BE2C (cell line): ENCODE measurements around the gene ST6GALNAC1.
"Not testable (repeated sequence)": the region's sequence is repeated elsewhere in the genome, so short reads cannot be mapped to it uniquely, and the experiment has no call there.

Source experiments
- DNase-seq: peaks from one replicate; pipeline ENCODE4 v3.0.0-alpha.2; 2020
- H3K27me3 ChIP-seq: fragments of 250-450 bp; sonication (Bioruptor Pico); 2 replicates; pipeline ENCODE4 v1.5.1; 2020; ENCODE audit warnings: mild to moderate bottlenecking
- H3K36me3 ChIP-seq: fragments of 250-450 bp; sonication (Bioruptor Pico); 2 replicates; pipeline ENCODE4 v1.5.1; 2020; ENCODE audit warnings: mild to moderate bottlenecking
- H3K4me1 ChIP-seq: fragments of 250-450 bp; sonication (Bioruptor Pico); 2 replicates; pipeline ENCODE4 v1.5.1; 2020
- H3K4me3 ChIP-seq: 2 replicates; pipeline ENCODE4 v1.5.1; 2011; ENCODE audit warnings: low read depth, low read length
- H3K9me3 ChIP-seq: fragments of 250-450 bp; sonication (Bioruptor Pico); 2 replicates; pipeline ENCODE4 v1.5.1; 2020
- TF ChIP-seq, protein P1 (sequence below): IDR thresholded peaks from 2 replicates; pipeline ENCODE4 v1.5.1; 2012; ENCODE audit warnings: mild to moderate bottlenecking, low read depth, low read length

The ST6GALNAC1 gene

GRCh38 chr17:76614912-76615617 is 28.5 kb downstream of the ST6GALNAC1 start:
- TF ChIP-seq, protein P1, sequence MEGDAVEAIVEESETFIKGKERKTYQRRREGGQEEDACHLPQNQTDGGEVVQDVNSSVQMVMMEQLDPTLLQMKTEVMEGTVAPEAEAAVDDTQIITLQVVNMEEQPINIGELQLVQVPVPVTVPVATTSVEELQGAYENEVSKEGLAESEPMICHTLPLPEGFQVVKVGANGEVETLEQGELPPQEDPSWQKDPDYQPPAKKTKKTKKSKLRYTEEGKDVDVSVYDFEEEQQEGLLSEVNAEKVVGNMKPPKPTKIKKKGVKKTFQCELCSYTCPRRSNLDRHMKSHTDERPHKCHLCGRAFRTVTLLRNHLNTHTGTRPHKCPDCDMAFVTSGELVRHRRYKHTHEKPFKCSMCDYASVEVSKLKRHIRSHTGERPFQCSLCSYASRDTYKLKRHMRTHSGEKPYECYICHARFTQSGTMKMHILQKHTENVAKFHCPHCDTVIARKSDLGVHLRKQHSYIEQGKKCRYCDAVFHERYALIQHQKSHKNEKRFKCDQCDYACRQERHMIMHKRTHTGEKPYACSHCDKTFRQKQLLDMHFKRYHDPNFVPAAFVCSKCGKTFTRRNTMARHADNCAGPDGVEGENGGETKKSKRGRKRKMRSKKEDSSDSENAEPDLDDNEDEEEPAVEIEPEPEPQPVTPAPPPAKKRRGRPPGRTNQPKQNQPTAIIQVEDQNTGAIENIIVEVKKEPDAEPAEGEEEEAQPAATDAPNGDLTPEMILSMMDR: no peak
- H3K9me3 ChIP-seq: peaks cover 6% of the 10 kb centered on the region
- H3K36me3 ChIP-seq: no peaks in the 10 kb centered on the region
- H3K27me3 ChIP-seq: no peaks in the 10 kb centered on the region
- DNase-seq: no peak
- H3K4me3 ChIP-seq: no peak overlapping the region
- H3K4me1 ChIP-seq: no peaks in the 10 kb centered on the region

DNA sequence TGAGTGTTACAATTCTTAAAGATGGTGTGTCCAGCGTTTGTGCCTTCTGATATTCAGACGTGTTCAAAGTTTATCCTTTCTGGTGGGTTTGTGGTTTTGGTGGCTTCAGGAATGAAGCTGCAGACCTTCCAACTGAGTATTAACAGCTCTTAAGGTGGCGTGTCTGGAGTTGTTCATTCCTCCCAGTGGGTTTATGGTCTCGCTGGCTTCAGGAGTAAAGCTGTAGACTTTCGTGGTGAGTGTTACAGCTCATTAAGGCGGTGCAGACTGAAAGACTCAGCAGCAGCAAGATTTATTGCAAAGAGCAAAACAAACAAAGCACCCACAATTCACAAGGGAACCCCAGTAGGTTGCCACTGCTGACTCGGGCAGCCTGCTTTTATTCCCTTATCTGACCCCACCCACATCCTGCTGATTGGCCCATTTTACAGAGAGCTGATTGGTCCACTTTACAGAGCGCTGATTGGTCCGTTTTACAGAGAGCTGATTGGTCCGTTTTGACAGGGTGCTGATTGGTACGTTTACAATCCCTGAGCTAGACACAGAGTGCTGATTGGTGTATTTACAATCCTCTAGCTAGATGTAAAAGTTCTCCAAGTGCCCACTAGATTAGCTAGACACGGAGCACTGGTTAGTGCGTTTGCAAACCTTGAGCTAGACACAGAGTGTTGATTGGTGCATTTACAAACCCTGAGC is 29.3 kb downstream of the ST6GALNAC1 start:
- H3K4me1 ChIP-seq, H3K36me3 ChIP-seq, DNase-seq, H3K27me3 ChIP-seq, H3K4me3 ChIP-seq, H3K9me3 ChIP-seq: not testable (repeated sequence)

GRCh38 chr17:76612977-76613851 is 30.3 kb downstream of the ST6GALNAC1 start:
- Histone ChIP-seq H3K4me3 (no peak overlapping the region), H3K27me3 (no peaks in the 10 kb centered on the region), H3K4me1 (no peaks in the 10 kb centered on the region), H3K36me3 (no peaks in the 10 kb centered on the region), H3K9me3 (peaks cover 6% of the 10 kb centered on the region)
- TF ChIP-seq, protein P1: no peak
- DNase-seq: no peak

DNA sequence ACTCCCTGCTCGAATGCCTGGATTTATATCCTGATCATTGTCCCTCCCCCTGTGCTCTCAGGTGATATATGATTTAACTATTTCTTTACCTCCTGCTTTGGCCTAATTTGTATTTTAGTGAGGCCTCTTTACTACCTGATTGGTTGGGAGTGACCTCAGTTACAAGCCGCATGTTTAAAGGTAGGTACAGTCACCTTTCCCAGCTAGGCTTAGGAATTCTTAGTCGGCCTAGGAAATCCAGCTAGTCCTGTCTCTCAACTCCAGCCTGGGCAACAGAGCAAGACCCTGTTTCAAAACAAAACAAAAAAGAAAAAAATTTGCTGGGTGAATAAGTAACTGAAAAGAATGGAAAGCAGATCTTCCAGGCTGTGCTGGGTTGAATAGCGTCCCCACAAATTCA is 31.1 kb downstream of the ST6GALNAC1 start:
- Histone ChIP-seq H3K4me1 (no peaks in the 10 kb centered on the region), H3K9me3 (peaks cover 6% of the 10 kb centered on the region), H3K4me3 (no peak overlapping the region), H3K36me3 (no peaks in the 10 kb centered on the region), H3K27me3 (no peaks in the 10 kb centered on the region)
- no peak for DNase-seq
- TF ChIP-seq, protein P1: no peak

DNA sequence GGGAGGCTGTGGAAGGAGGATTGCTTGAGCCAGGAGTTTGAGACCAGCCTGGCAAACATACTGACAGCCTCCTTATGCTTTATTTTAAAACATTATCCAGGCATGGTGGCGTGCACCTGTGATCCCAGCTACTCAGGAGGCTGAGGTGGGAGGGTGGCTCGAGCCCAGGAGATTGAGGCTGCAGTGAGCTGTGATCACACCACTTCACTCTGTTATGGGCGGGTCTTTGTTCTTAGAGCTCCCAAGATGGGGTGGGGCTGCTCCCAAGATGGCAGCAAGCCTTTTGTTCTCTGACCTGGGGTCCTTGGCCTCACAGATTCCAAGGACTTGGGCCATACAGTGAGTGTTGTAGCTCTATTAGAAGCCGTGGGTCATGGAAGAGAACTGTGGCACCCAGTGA is 31.8 kb downstream of the ST6GALNAC1 start:
- no peaks in the 10 kb centered on the region for H3K27me3 ChIP-seq
- peaks cover 6% of the 10 kb centered on the region for H3K9me3 ChIP-seq
- no peak overlapping the region for H3K4me3 ChIP-seq
- DNase-seq: no peak
- no peaks in the 10 kb centered on the region for H3K36me3 ChIP-seq
- H3K4me1 ChIP-seq: no peaks in the 10 kb centered on the region
- TF ChIP-seq, protein P1: no peak

- H3K4me1 ChIP-seq, H3K4me3 ChIP-seq, DNase-seq, H3K36me3 ChIP-seq, H3K9me3 ChIP-seq, H3K27me3 ChIP-seq: not testable (repeated sequence)
These were observed 32.3 kb downstream of the ST6GALNAC1 start for GRCh38 chr17:76611080-76611749.

GRCh38 chr17:76606685-76607084 is 36.9 kb downstream of the ST6GALNAC1 start:
- H3K9me3 ChIP-seq, DNase-seq, H3K4me1 ChIP-seq, H3K36me3 ChIP-seq, H3K27me3 ChIP-seq, H3K4me3 ChIP-seq: not testable (repeated sequence)
